Measurements from ENCODE around the gene SAA1.
A peak's percentile ranks its signal among the peaks of the same experiment; 100 is the strongest.

SAA1 gene

DNA sequence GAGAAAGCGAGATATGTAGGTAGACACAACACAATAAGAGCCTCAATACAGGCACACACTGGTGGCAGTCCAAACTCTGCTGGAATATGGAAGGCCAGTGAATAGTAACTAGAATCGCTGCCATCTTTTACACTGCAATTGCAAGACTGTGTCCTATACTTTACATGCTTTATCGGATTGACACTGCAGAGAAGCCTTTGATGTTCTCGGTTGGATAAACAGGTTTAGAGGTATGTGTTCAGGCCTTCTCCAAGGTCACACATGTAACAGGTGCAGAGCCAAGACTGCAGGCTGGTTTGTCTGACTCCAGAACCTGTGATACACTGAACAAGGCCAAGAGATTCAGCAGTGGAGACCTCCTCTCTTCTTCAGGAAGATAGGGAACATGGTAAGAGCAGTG lies 5.1 kb downstream of the SAA1 start:
- Histone ChIP-seq H3K27me3 (ENCODE audit: insufficient read depth, poor library complexity, severe bottlenecking) (no peaks in the 10 kb centered on the region), H3K4me3 (replicated peaks; ENCODE audit: insufficient read depth, low read length) (no peak overlapping the region), H3K27ac (replicated peaks) (no peak overlapping the region)
- TF ChIP-seq SPI1 (IDR thresholded peaks at IDR 0.05; ENCODE audit: borderline replicate concordance, low read depth) = no peak
- TF ChIP-seq, protein P1, sequence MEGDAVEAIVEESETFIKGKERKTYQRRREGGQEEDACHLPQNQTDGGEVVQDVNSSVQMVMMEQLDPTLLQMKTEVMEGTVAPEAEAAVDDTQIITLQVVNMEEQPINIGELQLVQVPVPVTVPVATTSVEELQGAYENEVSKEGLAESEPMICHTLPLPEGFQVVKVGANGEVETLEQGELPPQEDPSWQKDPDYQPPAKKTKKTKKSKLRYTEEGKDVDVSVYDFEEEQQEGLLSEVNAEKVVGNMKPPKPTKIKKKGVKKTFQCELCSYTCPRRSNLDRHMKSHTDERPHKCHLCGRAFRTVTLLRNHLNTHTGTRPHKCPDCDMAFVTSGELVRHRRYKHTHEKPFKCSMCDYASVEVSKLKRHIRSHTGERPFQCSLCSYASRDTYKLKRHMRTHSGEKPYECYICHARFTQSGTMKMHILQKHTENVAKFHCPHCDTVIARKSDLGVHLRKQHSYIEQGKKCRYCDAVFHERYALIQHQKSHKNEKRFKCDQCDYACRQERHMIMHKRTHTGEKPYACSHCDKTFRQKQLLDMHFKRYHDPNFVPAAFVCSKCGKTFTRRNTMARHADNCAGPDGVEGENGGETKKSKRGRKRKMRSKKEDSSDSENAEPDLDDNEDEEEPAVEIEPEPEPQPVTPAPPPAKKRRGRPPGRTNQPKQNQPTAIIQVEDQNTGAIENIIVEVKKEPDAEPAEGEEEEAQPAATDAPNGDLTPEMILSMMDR (IDR thresholded peaks at IDR 0.05; ENCODE audit: insufficient read depth, low read length) = no peak
- TF ChIP-seq POLR2AphosphoS5 (IDR thresholded peaks at IDR 0.05; ENCODE audit: low read depth) = no peak
- TF ChIP-seq, protein P2, sequence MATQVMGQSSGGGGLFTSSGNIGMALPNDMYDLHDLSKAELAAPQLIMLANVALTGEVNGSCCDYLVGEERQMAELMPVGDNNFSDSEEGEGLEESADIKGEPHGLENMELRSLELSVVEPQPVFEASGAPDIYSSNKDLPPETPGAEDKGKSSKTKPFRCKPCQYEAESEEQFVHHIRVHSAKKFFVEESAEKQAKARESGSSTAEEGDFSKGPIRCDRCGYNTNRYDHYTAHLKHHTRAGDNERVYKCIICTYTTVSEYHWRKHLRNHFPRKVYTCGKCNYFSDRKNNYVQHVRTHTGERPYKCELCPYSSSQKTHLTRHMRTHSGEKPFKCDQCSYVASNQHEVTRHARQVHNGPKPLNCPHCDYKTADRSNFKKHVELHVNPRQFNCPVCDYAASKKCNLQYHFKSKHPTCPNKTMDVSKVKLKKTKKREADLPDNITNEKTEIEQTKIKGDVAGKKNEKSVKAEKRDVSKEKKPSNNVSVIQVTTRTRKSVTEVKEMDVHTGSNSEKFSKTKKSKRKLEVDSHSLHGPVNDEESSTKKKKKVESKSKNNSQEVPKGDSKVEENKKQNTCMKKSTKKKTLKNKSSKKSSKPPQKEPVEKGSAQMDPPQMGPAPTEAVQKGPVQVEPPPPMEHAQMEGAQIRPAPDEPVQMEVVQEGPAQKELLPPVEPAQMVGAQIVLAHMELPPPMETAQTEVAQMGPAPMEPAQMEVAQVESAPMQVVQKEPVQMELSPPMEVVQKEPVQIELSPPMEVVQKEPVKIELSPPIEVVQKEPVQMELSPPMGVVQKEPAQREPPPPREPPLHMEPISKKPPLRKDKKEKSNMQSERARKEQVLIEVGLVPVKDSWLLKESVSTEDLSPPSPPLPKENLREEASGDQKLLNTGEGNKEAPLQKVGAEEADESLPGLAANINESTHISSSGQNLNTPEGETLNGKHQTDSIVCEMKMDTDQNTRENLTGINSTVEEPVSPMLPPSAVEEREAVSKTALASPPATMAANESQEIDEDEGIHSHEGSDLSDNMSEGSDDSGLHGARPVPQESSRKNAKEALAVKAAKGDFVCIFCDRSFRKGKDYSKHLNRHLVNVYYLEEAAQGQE (IDR thresholded peaks at IDR 0.05; ENCODE audit: insufficient replicate concordance, low read depth) = no peak
- TF ChIP-seq GABPA (IDR thresholded peaks at IDR 0.05; ENCODE audit: low read depth) = no peak
- no peak for DNase-seq (ENCODE audit: low read depth in 1 of 2, low spot score in 1 of 2)

DNA sequence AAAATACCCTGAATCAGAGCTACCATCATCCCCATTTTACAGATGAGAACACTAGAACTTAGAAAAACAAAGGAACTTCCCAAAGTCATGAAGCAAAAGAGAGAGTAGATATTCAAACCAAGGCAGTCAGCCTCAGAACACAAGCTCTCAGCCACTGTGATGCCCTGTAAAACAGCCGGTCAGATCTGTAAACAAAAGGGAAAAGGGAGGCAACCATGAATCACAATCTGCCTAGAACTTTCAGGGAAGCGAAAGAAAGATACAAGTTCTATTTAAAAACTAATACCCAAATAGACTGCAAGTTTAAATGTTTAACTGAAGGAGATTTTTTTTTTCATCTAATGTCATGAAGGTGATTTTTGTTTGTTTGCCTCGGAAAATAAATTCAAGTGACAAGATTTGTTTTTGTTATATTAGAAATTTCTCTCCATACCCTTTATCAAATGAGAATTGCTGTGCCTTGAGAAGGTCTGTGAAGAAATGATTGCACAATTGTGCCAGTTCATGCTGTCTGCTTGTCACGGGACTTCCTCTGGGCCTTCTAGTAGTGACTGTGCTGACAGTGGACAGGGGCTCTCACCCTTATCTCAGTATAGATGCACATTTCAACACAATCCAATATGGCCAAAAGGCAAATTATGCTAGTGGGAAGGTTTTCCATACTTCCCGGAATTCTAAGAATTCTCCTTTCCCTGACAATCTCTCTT lies 11.7 kb downstream of the SAA1 start:
- Histone ChIP-seq H3K27me3 (ENCODE audit: insufficient read depth, poor library complexity, severe bottlenecking) (no peaks in the 10 kb centered on the region), H3K4me3 (replicated peaks; ENCODE audit: insufficient read depth, low read length) (no peak overlapping the region), H3K27ac (replicated peaks) (peak overlapping the region; percentile 27)
- TF ChIP-seq SPI1 (IDR thresholded peaks at IDR 0.05; ENCODE audit: borderline replicate concordance, low read depth) (peak; percentile 59; the same call in 1 of the 2 replicates), POLR2AphosphoS5 (IDR thresholded peaks at IDR 0.05; ENCODE audit: low read depth) (no peak)
- peak; percentile 81 to 82 for DNase-seq (ENCODE audit: low read depth in 1 of 2, low spot score in 1 of 2)

DNA sequence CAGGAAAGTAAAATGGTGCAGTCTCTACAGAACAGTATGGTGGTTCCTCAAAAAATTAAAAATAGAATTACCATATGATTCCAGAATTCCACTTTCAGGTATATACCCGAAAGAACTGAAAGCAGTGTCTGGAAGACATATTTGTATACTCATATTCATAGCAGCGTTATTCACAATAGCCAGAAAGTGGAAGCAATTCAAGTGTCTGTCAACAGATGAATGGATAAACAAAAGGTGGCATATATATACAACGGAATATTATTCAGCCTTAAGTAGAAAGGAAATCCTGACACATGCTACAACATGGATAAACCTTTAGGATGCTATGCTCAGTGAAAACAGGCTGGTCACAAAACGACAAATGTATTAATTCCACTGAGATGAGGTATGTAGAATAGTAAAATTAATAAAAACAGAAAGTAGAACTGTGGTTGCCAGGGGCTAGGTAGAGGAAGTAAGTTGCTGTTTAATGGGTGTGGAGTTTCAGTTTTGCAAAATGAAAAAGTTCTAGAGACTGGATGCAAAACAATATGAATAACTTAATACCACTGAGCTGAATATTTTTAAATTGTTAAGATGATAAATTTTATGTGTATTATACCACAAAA lies 14.5 kb downstream of the SAA1 start:
- DNase-seq (ENCODE audit: low read depth in 1 of 2, low spot score in 1 of 2) = no peak
- Histone ChIP-seq H3K4me3 (replicated peaks; ENCODE audit: insufficient read depth, low read length) (no peak overlapping the region), H3K27ac (replicated peaks) (no peak overlapping the region), H3K27me3 (ENCODE audit: insufficient read depth, poor library complexity, severe bottlenecking) (no peaks in the 10 kb centered on the region)
- TF ChIP-seq, protein P2 (IDR thresholded peaks at IDR 0.05; ENCODE audit: insufficient replicate concordance, low read depth) = no peak

DNA sequence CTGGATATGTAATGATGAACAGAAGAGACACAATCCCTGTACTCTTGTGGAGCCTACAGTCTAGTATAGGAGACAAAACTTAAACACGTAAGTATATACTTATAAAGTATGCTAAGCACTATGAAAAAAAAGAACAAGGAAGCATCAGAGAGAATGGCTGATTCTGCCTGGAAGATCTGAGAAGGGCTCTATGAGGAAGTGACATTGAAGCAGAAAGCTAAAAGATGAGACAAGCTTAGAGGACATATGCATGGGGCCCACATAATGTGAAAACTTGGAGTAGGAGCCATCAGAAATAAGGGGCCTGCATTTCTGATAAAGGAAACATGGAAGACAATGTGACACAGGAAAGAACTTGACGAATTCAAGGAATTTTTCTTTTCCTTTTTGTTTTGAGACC lies 16.6 kb downstream of the SAA1 start:
- H3K27me3 ChIP-seq (ENCODE audit: insufficient read depth, poor library complexity, severe bottlenecking) = no peaks in the 10 kb centered on the region
- DNase-seq (ENCODE audit: low read depth in 1 of 2, low spot score in 1 of 2) = no peak
- no peak overlapping the region for H3K4me3 ChIP-seq (replicated peaks; ENCODE audit: insufficient read depth, low read length)
- no peak overlapping the region for H3K27ac ChIP-seq (replicated peaks)
- peak; percentile 13; the same call in 1 of the 2 replicates for TF ChIP-seq SPI1 (IDR thresholded peaks at IDR 0.05; ENCODE audit: borderline replicate concordance, low read depth)
- TF ChIP-seq POLR2AphosphoS5 (IDR thresholded peaks at IDR 0.05; ENCODE audit: low read depth) = no peak
- TF ChIP-seq GABPA (IDR thresholded peaks at IDR 0.05; ENCODE audit: low read depth) = no peak
- TF ChIP-seq, protein P2 (IDR thresholded peaks at IDR 0.05; ENCODE audit: insufficient replicate concordance, low read depth) = no peak
- TF ChIP-seq, protein P1 (IDR thresholded peaks at IDR 0.05; ENCODE audit: insufficient read depth, low read length) = no peak
